Mesenchymal stem cell (in vitro differentiated cells and primary cell): ENCODE measurements around the gene CETP.
A peak's percentile ranks its signal among the peaks of the same experiment; 100 is the strongest.
"Not testable (repeated sequence)": the region's sequence is repeated elsewhere in the genome, so short reads cannot be mapped to it uniquely, and the experiment has no call there.

Experiments
- DNase-seq: peaks from one replicate; pipeline ENCODE4 v3.0.0-alpha.2; 2013
- H2AFZ ChIP-seq: one replicate; pipeline ENCODE4 v1.6.1; 2013; ENCODE audit warnings: low read depth, mild to moderate bottlenecking, control low read depth, inconsistent platforms, low read length, moderate library complexity
- H2AK5ac ChIP-seq: 2 replicates; pipeline ENCODE4 v1.6.1; 2013; ENCODE audit warnings: low read length, moderate library complexity, mild to moderate bottlenecking, inconsistent platforms; ENCODE audit not compliant: severe bottlenecking
- H2BK120ac ChIP-seq: one replicate; pipeline ENCODE4 v1.6.1; 2013; ENCODE audit warnings: low read depth, mild to moderate bottlenecking, inconsistent platforms, low read length, moderate library complexity
- H2BK12ac ChIP-seq, 2 experiments: one replicate each; pipeline ENCODE4 v1.6.1; 2013; ENCODE audit warnings: inconsistent platforms in 2 of 2, low read length in 2 of 2, mild to moderate bottlenecking in 2 of 2, moderate library complexity in 2 of 2, control low read depth in 1 of 2
- H2BK15ac ChIP-seq: one replicate; pipeline ENCODE4 v1.6.1; 2013; ENCODE audit warnings: mild to moderate bottlenecking, low read depth, inconsistent platforms; ENCODE audit not compliant: poor library complexity, severe bottlenecking
- H2BK5ac ChIP-seq: 2 replicates; pipeline ENCODE4 v1.6.1; 2013; ENCODE audit warnings: low read depth, mild to moderate bottlenecking, low read length, control low read depth, inconsistent platforms; ENCODE audit not compliant: poor library complexity, severe bottlenecking
- H3K14ac ChIP-seq, 2 experiments: one replicate each; pipeline ENCODE4 v1.6.1; 2013; ENCODE audit warnings: inconsistent platforms in 2 of 2, low read length in 2 of 2, control low read depth in 1 of 2, mild to moderate bottlenecking in 1 of 2, moderate library complexity in 1 of 2
- H3K18ac ChIP-seq, 2 experiments: one replicate each; pipeline ENCODE4 v1.6.1; 2013; ENCODE audit warnings: inconsistent platforms in 2 of 2, low read length in 2 of 2, control low read depth in 1 of 2, low read depth in 1 of 2, mild to moderate bottlenecking in 1 of 2
- H3K23ac ChIP-seq, 2 experiments: one replicate each; pipeline ENCODE4 v1.6.1; 2013; ENCODE audit warnings: inconsistent platforms in 2 of 2, low read length in 2 of 2, mild to moderate bottlenecking in 2 of 2, moderate library complexity in 2 of 2, control low read depth in 1 of 2
- H3K27ac ChIP-seq: 2 replicates; pipeline ENCODE4 v1.5.1; 2013; ENCODE audit warnings: mild to moderate bottlenecking, moderate library complexity, low read length, control low read depth, inconsistent platforms; ENCODE audit not compliant: poor library complexity, severe bottlenecking
- H3K27me3 ChIP-seq, 2 experiments: 2 replicates each; pipeline versions ENCODE4 v1.6.1 to v1.7.0; 2013; ENCODE audit warnings: low read length in 2 of 2, mild to moderate bottlenecking in 2 of 2, moderate library complexity in 2 of 2, control low read depth in 1 of 2, inconsistent platforms in 1 of 2; ENCODE audit not compliant: control insufficient read depth in 1 of 2, insufficient read depth in 1 of 2
- H3K36me3 ChIP-seq, 2 experiments: 2 replicates each; pipeline versions ENCODE4 v1.6.1 to v1.7.0; 2013; ENCODE audit warnings: low read length in 2 of 2, control low read depth in 1 of 2, inconsistent platforms in 1 of 2, low read depth in 1 of 2, mild to moderate bottlenecking in 1 of 2; ENCODE audit not compliant: insufficient read depth in 2 of 2, control insufficient read depth in 1 of 2
- H3K4ac ChIP-seq, 2 experiments: one replicate each; pipeline ENCODE4 v1.6.1; 2013; ENCODE audit warnings: inconsistent platforms in 2 of 2, low read length in 2 of 2, mild to moderate bottlenecking in 2 of 2, moderate library complexity in 2 of 2, control low read depth in 1 of 2, low read depth in 1 of 2
- H3K4me1 ChIP-seq: 2 replicates; pipeline ENCODE4 v1.6.1; 2013; ENCODE audit warnings: low read depth, low read length, control low read depth; ENCODE audit not compliant: control insufficient read depth, insufficient read depth
- H3K4me2 ChIP-seq: 2 replicates; pipeline ENCODE4 v1.6.1; 2013; ENCODE audit warnings: low read length, mild to moderate bottlenecking, inconsistent platforms; ENCODE audit not compliant: poor library complexity, severe bottlenecking
- H3K4me3 ChIP-seq, 2 experiments: 2 replicates each; pipeline versions ENCODE4 v1.5.1 to v1.7.0; 2013; ENCODE audit warnings: low read length in 2 of 2, mild to moderate bottlenecking in 2 of 2, control low read depth in 1 of 2, low read depth in 1 of 2; ENCODE audit not compliant: insufficient read depth in 1 of 2
- H3K79me1 ChIP-seq: replicated peaks from 2 replicates; pipeline ENCODE4 v1.6.1; 2013; ENCODE audit warnings: mild to moderate bottlenecking, control low read depth, low read length, inconsistent platforms; ENCODE audit not compliant: poor library complexity, severe bottlenecking
- H3K9ac ChIP-seq: 2 replicates; pipeline ENCODE4 v1.7.0; 2013; ENCODE audit warnings: mild to moderate bottlenecking, low read length, moderate library complexity
- H3K9me3 ChIP-seq: 2 replicates; pipeline ENCODE4 v1.7.0; 2013; ENCODE audit warnings: mild to moderate bottlenecking, low read length; ENCODE audit not compliant: control insufficient read depth
- H4K8ac ChIP-seq: one replicate; pipeline ENCODE4 v1.6.1; 2013; ENCODE audit warnings: inconsistent platforms, mild to moderate bottlenecking, low read length, moderate library complexity
- H4K91ac ChIP-seq: one replicate; pipeline ENCODE4 v1.6.1; 2013; ENCODE audit warnings: mild to moderate bottlenecking, low read length, inconsistent platforms
- WGBS: methylation state at CpG from one replicate; pipeline ENCODE4 v1.1.7; 2013; ENCODE audit warnings: mixed read lengths; 5-methylcytosine and 5-hydroxymethylcytosine counted together

Gene CETP

GRCh38 chr16:56973899-56974298, 12.1 kb downstream of the CETP start:
- not testable (repeated sequence) for H3K18ac ChIP-seq, H4K8ac ChIP-seq, H4K91ac ChIP-seq, H2AFZ ChIP-seq, H2BK5ac ChIP-seq, H3K4me3 ChIP-seq, H3K4me2 ChIP-seq, H2BK12ac ChIP-seq, H3K23ac ChIP-seq, H3K27ac ChIP-seq, H2AK5ac ChIP-seq, H3K79me1 ChIP-seq, H2BK120ac ChIP-seq, H3K9me3 ChIP-seq, H3K36me3 ChIP-seq, H3K4me1 ChIP-seq, H2BK15ac ChIP-seq, H3K9ac ChIP-seq, H3K4ac ChIP-seq, H3K14ac ChIP-seq, DNase-seq
- H3K27me3 ChIP-seq, result peaks cover 0 to 27% of the 10 kb centered on the region in 2 experiments
- 97% methylated on average over 5 of the region's 7 CpGs for WGBS

GRCh38 chr16:56974549-56975300, 13.0 kb downstream of the CETP start:
- Histone ChIP-seq H3K18ac (no peak overlapping the region), H3K14ac (no peak overlapping the region), H3K36me3 (no peaks in the 10 kb centered on the region), H2BK12ac (no peak overlapping the region), H4K8ac (no peak overlapping the region), H3K4me1 (peaks cover 5% of the 10 kb centered on the region), H3K9ac (no peak overlapping the region), H2AFZ (no peak overlapping the region), H3K23ac (no peak overlapping the region), H3K27me3 (peaks cover 0 to 27% of the 10 kb centered on the region in 2 experiments), H3K4me3 (no peak overlapping the region), H3K4me2 (no peak overlapping the region), H4K91ac (no peak overlapping the region), H2BK5ac (no peak overlapping the region), H3K9me3 (no peaks in the 10 kb centered on the region), H3K27ac (no peak overlapping the region), H3K79me1 (no peaks in the 10 kb centered on the region), H2BK120ac (no peak overlapping the region), H2BK15ac (no peak overlapping the region), H2AK5ac (no peak overlapping the region), H3K4ac (no peak overlapping the region)
- WGBS, result 89% methylated on average over 8 of the region's 9 CpGs
- no peak for DNase-seq

GRCh38 chr16:56975714-56976113, 14.0 kb downstream of the CETP start:
- H3K14ac ChIP-seq, result no peak overlapping the region
- no peak overlapping the region for H3K9ac ChIP-seq
- no peaks in the 10 kb centered on the region for H3K79me1 ChIP-seq
- H3K4me1 ChIP-seq, result peaks cover 5% of the 10 kb centered on the region
- peaks cover 0 to 22% of the 10 kb centered on the region in 2 experiments for H3K27me3 ChIP-seq
- 90% methylated on average over 10 of the region's 10 CpGs for WGBS
- H2BK15ac ChIP-seq, result no peak overlapping the region
- DNase-seq, result no peak
- H3K4ac ChIP-seq, result no peak overlapping the region
- no peak overlapping the region for H2BK120ac ChIP-seq
- H3K4me3 ChIP-seq, result no peak overlapping the region
- no peak overlapping the region for H2AFZ ChIP-seq
- no peak overlapping the region for H3K18ac ChIP-seq
- H2BK5ac ChIP-seq, result no peak overlapping the region
- no peak overlapping the region for H3K23ac ChIP-seq
- H3K9me3 ChIP-seq, result no peaks in the 10 kb centered on the region
- H3K36me3 ChIP-seq, result no peaks in the 10 kb centered on the region
- H4K91ac ChIP-seq, result no peak overlapping the region
- H2AK5ac ChIP-seq, result no peak overlapping the region
- no peak overlapping the region for H2BK12ac ChIP-seq
- no peak overlapping the region for H3K27ac ChIP-seq
- H3K4me2 ChIP-seq, result no peak overlapping the region
- H4K8ac ChIP-seq, result no peak overlapping the region

- Histone ChIP-seq H3K27ac (no peak overlapping the region), H2BK15ac (no peak overlapping the region), H2BK120ac (no peak overlapping the region), H2BK5ac (no peak overlapping the region), H3K23ac (no peak overlapping the region), H2AK5ac (no peak overlapping the region), H3K4me3 (no peak overlapping the region), H3K27me3 (peaks cover 0 to 11% of the 10 kb centered on the region in 2 experiments), H2AFZ (no peak overlapping the region), H3K4me2 (no peak overlapping the region), H3K4me1 (peaks cover 4% of the 10 kb centered on the region), H3K36me3 (peaks cover 0 to 7% of the 10 kb centered on the region in 2 experiments), H4K91ac (peak overlapping the region; percentile 22), H2BK12ac (no peak overlapping the region), H3K4ac (no peak overlapping the region), H3K9ac (no peak overlapping the region), H3K18ac (no peak overlapping the region), H3K14ac (no peak overlapping the region), H4K8ac (no peak overlapping the region), H3K9me3 (no peaks in the 10 kb centered on the region), H3K79me1 (no peaks in the 10 kb centered on the region)
- WGBS, result 93% methylated on average over 6 of the region's 6 CpGs
- no peak for DNase-seq
Observed at GRCh38 chr16:56977216-56977615, 15.5 kb downstream of the CETP start.
